ENCODE measurements around the gene AGPAT1. TPM values are rescaled to one million over a fixed set of nuclear protein-coding genes. Genes with fewer than 3 reads are reported as not detected.
"Not testable (repeated sequence)": the region's sequence is repeated elsewhere in the genome, so short reads cannot be mapped to it uniquely, and the experiment has no call there.

Gene AGPAT1
- total RNA-seq, 2 experiments from 2014 or later: 37.5 to 38.6 TPM

GRCh38 chr6:32194825-32195651 lies 19.2 kb upstream of the AGPAT1 start:
- H3K27ac Mint-ChIP-seq: peak overlapping the region; percentile 99
- H3K4me3 Mint-ChIP-seq: peak overlapping the region; percentile 95
- H3K36me3 Mint-ChIP-seq: peaks cover 14% of the 10 kb centered on the region
- H3K27me3 Mint-ChIP-seq: no peaks in the 10 kb centered on the region
- H3K4me1 Mint-ChIP-seq: peaks cover 26% of the 10 kb centered on the region
- no peak for ATAC-seq
- H3K9me3 Mint-ChIP-seq (ENCODE audit: low read depth): no peaks in the 10 kb centered on the region
- CTCF ChIA-PET: interaction anchor here (0.7 to 2.3 kb wide), 20 partner anchors 10 to 663 kb away, joined by 3 to 16 read pairs (median 4); partner anchors contain the start of genes ATF6B, EGFL8, FKBPL and PRRT1
- peak; percentile 70 for DNase-seq

- Mint-ChIP-seq H3K4me1 (peaks cover 26% of the 10 kb centered on the region), H3K27ac (peak overlapping the region; percentile 99), H3K36me3 (peaks cover 14% of the 10 kb centered on the region), H3K4me3 (peak overlapping the region; percentile 95), H3K9me3 (ENCODE audit: low read depth) (no peaks in the 10 kb centered on the region), H3K27me3 (no peaks in the 10 kb centered on the region)
- no peak for ATAC-seq
- no peak for DNase-seq
- CTCF ChIA-PET: interaction anchor here (0.7 to 2.7 kb wide), 3 partner anchors 12 to 76 kb away, joined by 4 to 16 read pairs (median 8); no protein-coding TSS in a partner anchor
These were observed 18.5 kb upstream of the AGPAT1 start for GRCh38 chr6:32194388-32194787.

- H3K36me3 Mint-ChIP-seq: peaks cover 23% of the 10 kb centered on the region
- ATAC-seq; H3K9me3 Mint-ChIP-seq (ENCODE audit: low read depth); DNase-seq; H3K27me3 Mint-ChIP-seq: not testable (repeated sequence)
- H3K4me3 Mint-ChIP-seq: peak overlapping the region; percentile 98
- H3K27ac Mint-ChIP-seq: peak overlapping the region; percentile 95
- peaks cover 36% of the 10 kb centered on the region for H3K4me1 Mint-ChIP-seq
- CTCF ChIA-PET: interaction anchor here (1.2 to 4.2 kb wide), 6 partner anchors 11 to 779 kb away, joined by 3 to 31 read pairs (median 5); partner anchors contain the start of genes AGPAT1, ATF6B and RNF5
These were observed 17.2 kb upstream of the AGPAT1 start for GRCh38 chr6:32193096-32193495.

GRCh38 chr6:32192608-32193039 lies 16.7 kb upstream of the AGPAT1 start, which contains the start of gene GPSM3:
Gene GPSM3, minus strand, starts transcription at chr6:32192643. Its CDS starts 130 bp downstream, at chr6:32192513.
- peak within 1 kb of the TSS; percentile 95 for H3K27ac Mint-ChIP-seq
- CTCF ChIA-PET: interaction anchor here (1.2 to 4.2 kb wide), 6 partner anchors 10 to 779 kb away, joined by 3 to 31 read pairs (median 5); partner anchors contain the start of genes AGPAT1, ATF6B and RNF5
- DNase-seq (peak; percentile 78), ATAC-seq (no peak)
- peaks cover 40% of the 10 kb centered on the region for H3K4me1 Mint-ChIP-seq
- peak within 1 kb of the TSS; percentile 98 for H3K4me3 Mint-ChIP-seq
- H3K36me3 Mint-ChIP-seq: peaks cover 26% of the 10 kb centered on the region
- no peaks in the 10 kb centered on the region for H3K27me3 Mint-ChIP-seq
- H3K9me3 Mint-ChIP-seq (ENCODE audit: low read depth): no peaks in the 10 kb centered on the region

GRCh38 chr6:32191696-32192607 lies 16.1 kb upstream of the AGPAT1 start:
- ATAC-seq: no peak
- Mint-ChIP-seq H3K27ac (peak overlapping the region; percentile 95), H3K27me3 (no peaks in the 10 kb centered on the region), H3K4me3 (peak overlapping the region; percentile 98), H3K4me1 (peaks cover 45% of the 10 kb centered on the region), H3K36me3 (peaks cover 33% of the 10 kb centered on the region), H3K9me3 (ENCODE audit: low read depth) (no peaks in the 10 kb centered on the region)
- DNase-seq: no peak
- CTCF ChIA-PET: interaction anchor here (1.2 to 4.2 kb wide), 6 partner anchors 9 to 780 kb away, joined by 3 to 31 read pairs (median 5); partner anchors contain the start of genes AGPAT1, ATF6B and RNF5

GRCh38 chr6:32190911-32191677 lies 15.2 kb upstream of the AGPAT1 start:
- CTCF ChIA-PET: interaction anchor here (4.2 kb wide), 1 partner anchor 13 kb away, joined by 31 read pairs; the partner anchor contains the start of genes AGPAT1 and RNF5
- Mint-ChIP-seq H3K27ac (peak overlapping the region; percentile 95), H3K36me3 (peaks cover 40% of the 10 kb centered on the region), H3K27me3 (no peaks in the 10 kb centered on the region), H3K4me1 (peaks cover 50% of the 10 kb centered on the region), H3K4me3 (peak overlapping the region; percentile 98), H3K9me3 (ENCODE audit: low read depth) (no peaks in the 10 kb centered on the region)
- DNase-seq: no peak
- no peak for ATAC-seq

GRCh38 chr6:32190054-32190851 lies 14.4 kb upstream of the AGPAT1 start, which contains the start of gene PBX2:
Gene PBX2, minus strand, starts transcription at chr6:32190202. Its CDS starts 287 bp downstream, at chr6:32189915.
- CTCF ChIA-PET: interaction anchor here (4.2 kb wide), 1 partner anchor 12 kb away, joined by 31 read pairs; the partner anchor contains the start of genes AGPAT1 and RNF5
- peak; percentile 92 for DNase-seq
- ATAC-seq: peak; percentile 67
- no peaks in the 10 kb centered on the region for H3K27me3 Mint-ChIP-seq
- peak within 1 kb of the TSS; percentile 98 for H3K4me3 Mint-ChIP-seq
- H3K9me3 Mint-ChIP-seq (ENCODE audit: low read depth): no peaks in the 10 kb centered on the region
- peak within 1 kb of the TSS; percentile 95 for H3K27ac Mint-ChIP-seq
- H3K4me1 Mint-ChIP-seq: peaks cover 55% of the 10 kb centered on the region
- peaks cover 45% of the 10 kb centered on the region for H3K36me3 Mint-ChIP-seq

- Mint-ChIP-seq H3K27ac (peak overlapping the region; percentile 75), H3K4me3 (peak overlapping the region; percentile 72), H3K4me1 (peaks cover 51% of the 10 kb centered on the region), H3K27me3 (no peaks in the 10 kb centered on the region), H3K36me3 (peaks cover 45% of the 10 kb centered on the region), H3K9me3 (ENCODE audit: low read depth) (no peaks in the 10 kb centered on the region)
- CTCF ChIA-PET: no interaction called here
- DNase-seq (no peak), ATAC-seq (no peak)
These were observed 13.8 kb upstream of the AGPAT1 start for GRCh38 chr6:32189742-32190053.

GRCh38 chr6:32189069-32189741 lies 13.3 kb upstream of the AGPAT1 start:
- Mint-ChIP-seq H3K4me1 (peaks cover 48% of the 10 kb centered on the region), H3K36me3 (peaks cover 45% of the 10 kb centered on the region)

GRCh38 chr6:32188381-32189068 lies 12.6 kb upstream of the AGPAT1 start:
- no peaks in the 10 kb centered on the region for H3K27me3 Mint-ChIP-seq
- ATAC-seq (no peak), DNase-seq (no peak)
- peak overlapping the region; percentile 75 for H3K27ac Mint-ChIP-seq
- H3K9me3 Mint-ChIP-seq (ENCODE audit: low read depth): no peaks in the 10 kb centered on the region
- H3K4me1 Mint-ChIP-seq: peaks cover 41% of the 10 kb centered on the region
- H3K4me3 Mint-ChIP-seq: peak overlapping the region; percentile 72
- H3K36me3 Mint-ChIP-seq: peaks cover 45% of the 10 kb centered on the region
- CTCF ChIA-PET: interaction anchor here (0.8 to 1.1 kb wide), 2 partner anchors 9 to 141 kb away, joined by 3 read pairs; no protein-coding TSS in a partner anchor

More at GRCh38 chr6:32189069-32189741, 13.3 kb upstream of the AGPAT1 start:
- no peaks in the 10 kb centered on the region for H3K27me3 Mint-ChIP-seq
- H3K27ac Mint-ChIP-seq: peak overlapping the region; percentile 75
- DNase-seq (no peak), ATAC-seq (no peak)
- peak overlapping the region; percentile 72 for H3K4me3 Mint-ChIP-seq
- CTCF ChIA-PET: interaction anchor here (0.6 to 1.1 kb wide), 3 partner anchors 10 to 382 kb away, joined by 3 read pairs; no protein-coding TSS in a partner anchor
- no peaks in the 10 kb centered on the region for H3K9me3 Mint-ChIP-seq (ENCODE audit: low read depth)
